Esophagus squamous epithelium (tissue), 4 donors: Measurements from ENCODE around the gene LHPP.

Source experiments
- POLR2A ChIP-seq, 4 donors: fragments of 450-650 bp; IDR thresholded peaks; one replicate each; pipeline ENCODE4 v1.6.1; 2017; ENCODE audit warnings: antibody characterized with exemption in 4 of 4, mild to moderate bottlenecking in 4 of 4, moderate library complexity in 3 of 4
- TF ChIP-seq, protein P1 (sequence below), 6 experiments: fragments of 450-650 bp in 4 of 6; fragments of 200-600 bp in 2 of 6; sonication (generic) in 2 of 6; IDR thresholded peaks; one replicate each; pipeline ENCODE4 v1.5.1; 2016 to 2019; ENCODE audit warnings: antibody characterized with exemption in 6 of 6, mild to moderate bottlenecking in 4 of 6, moderate library complexity in 4 of 6

DNA sequence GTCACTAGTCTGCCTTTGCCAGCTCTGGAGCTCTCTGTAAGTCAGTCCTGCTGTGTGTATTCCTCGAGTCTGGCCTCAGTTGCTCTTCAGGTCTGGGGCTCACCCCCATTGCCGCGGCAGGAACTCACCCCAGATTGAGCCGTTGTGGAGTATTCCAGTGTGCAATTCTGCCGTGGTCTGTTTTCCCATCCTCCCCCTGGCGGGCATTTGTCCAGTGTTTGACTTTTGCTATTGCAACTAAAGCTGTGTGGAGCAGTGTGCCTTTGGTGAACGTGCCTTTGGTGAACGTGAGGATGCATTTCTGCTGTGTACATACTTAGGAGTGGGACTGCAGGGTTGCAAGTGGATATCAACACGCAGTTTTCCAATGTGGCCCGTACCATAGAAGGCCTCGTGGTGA is 148.1 kb downstream of the LHPP start:
- TF ChIP-seq, protein P1, sequence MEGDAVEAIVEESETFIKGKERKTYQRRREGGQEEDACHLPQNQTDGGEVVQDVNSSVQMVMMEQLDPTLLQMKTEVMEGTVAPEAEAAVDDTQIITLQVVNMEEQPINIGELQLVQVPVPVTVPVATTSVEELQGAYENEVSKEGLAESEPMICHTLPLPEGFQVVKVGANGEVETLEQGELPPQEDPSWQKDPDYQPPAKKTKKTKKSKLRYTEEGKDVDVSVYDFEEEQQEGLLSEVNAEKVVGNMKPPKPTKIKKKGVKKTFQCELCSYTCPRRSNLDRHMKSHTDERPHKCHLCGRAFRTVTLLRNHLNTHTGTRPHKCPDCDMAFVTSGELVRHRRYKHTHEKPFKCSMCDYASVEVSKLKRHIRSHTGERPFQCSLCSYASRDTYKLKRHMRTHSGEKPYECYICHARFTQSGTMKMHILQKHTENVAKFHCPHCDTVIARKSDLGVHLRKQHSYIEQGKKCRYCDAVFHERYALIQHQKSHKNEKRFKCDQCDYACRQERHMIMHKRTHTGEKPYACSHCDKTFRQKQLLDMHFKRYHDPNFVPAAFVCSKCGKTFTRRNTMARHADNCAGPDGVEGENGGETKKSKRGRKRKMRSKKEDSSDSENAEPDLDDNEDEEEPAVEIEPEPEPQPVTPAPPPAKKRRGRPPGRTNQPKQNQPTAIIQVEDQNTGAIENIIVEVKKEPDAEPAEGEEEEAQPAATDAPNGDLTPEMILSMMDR (IDR thresholded peaks at IDR 0.05), result no peak
- no peak for TF ChIP-seq POLR2A (IDR thresholded peaks at IDR 0.05)
